HG03442 (cell line): ENCODE measurements around the gene GRIK5.

Experiments
- ATAC-seq: cut with Tn5 transposase; IDR thresholded peaks from one replicate; pipeline ENCODE4 v1.9.1; 2021; ENCODE audit warnings: mild to moderate bottlenecking, moderate library complexity; ENCODE audit not compliant: unreplicated experiment

Gene GRIK5

DNA sequence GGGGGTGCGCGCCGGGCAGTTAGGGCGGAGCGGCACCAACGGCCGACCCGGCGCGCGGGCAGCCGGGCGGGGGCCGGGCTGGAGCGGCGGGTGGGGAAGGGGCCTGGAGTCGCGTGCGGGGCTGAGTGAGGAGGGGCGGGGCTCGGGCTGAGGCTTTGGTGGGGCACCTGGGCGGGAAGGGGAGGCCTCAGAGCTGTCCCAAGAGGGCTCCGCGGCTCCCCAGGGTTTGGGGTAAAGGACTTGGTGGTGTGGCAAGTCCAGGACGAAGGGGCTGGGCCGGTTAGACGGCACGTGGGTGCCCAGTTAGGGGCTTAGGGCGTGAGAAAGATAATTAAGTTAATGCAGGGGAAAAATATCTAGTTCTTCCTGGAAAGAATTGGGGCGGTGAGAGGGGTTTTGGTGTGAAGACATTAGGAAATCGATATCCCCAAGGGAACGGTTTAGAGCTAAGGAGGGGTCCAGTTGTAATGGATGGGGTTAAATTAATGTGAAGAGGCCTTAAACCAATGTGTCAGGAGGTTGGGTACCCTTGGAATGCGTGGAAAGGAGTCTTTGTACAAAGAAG lies 6.5 kb upstream of the GRIK5 start:
- ATAC-seq: no peak

DNA sequence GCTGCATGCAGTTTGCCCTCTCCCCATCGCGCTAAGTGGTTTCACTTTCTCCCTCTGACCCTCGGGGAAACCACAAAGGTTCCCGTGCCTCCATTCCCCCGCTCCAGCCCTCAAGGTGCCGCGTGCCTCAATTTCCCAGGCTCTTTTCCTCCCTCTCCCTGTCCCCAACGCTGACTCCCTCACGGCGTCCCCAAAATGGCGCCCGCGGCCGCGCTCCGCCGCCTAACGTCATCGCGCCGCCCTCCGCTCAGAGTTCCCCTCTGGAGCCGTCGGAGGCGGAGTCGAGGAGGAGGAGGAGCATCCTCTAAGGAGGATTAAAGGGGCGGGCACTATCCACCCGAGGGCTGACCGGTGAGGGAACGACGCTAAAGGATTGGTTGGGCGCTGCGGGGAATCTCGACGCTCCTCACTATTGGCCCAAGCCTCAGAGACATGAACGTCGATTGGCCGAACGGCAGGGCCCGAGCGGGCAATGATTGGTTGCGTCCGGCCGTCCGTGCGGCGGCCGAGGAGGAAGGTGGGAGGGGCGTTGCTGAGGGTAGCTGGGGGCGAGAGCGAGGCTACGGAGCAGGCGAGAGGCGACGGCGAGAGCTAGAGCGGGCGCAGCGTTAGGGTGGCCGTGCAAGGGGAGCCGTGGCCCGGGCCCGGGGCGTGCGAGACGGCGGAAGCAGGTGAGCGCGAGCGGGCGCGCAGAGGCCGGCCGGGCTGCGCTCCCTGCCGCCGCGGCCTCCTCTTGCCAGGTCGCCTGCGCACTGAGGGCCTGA lies 5.8 kb upstream of the GRIK5 start, which contains the start of gene ZNF574:
ZNF574 (plus strand) TSS at position 551 of the 764 bp plus-strand sequence. CDS start 2,441 bp downstream, outside the sequence.
- ATAC-seq: peak; percentile 89

DNA sequence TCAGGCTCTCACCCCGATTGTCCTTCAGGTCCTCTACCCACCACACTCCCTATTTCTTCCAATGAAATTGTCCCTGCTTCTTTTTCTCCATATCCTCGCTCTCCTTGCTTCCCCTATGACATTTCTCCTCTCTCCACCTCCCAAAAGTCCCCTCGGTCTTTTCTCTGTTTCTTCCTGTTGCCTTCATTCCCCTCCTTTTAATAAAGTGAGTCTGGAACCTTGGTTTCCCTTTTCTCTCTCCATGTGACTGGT lies 5.3 kb upstream of the GRIK5 start:
- no peak for ATAC-seq

DNA sequence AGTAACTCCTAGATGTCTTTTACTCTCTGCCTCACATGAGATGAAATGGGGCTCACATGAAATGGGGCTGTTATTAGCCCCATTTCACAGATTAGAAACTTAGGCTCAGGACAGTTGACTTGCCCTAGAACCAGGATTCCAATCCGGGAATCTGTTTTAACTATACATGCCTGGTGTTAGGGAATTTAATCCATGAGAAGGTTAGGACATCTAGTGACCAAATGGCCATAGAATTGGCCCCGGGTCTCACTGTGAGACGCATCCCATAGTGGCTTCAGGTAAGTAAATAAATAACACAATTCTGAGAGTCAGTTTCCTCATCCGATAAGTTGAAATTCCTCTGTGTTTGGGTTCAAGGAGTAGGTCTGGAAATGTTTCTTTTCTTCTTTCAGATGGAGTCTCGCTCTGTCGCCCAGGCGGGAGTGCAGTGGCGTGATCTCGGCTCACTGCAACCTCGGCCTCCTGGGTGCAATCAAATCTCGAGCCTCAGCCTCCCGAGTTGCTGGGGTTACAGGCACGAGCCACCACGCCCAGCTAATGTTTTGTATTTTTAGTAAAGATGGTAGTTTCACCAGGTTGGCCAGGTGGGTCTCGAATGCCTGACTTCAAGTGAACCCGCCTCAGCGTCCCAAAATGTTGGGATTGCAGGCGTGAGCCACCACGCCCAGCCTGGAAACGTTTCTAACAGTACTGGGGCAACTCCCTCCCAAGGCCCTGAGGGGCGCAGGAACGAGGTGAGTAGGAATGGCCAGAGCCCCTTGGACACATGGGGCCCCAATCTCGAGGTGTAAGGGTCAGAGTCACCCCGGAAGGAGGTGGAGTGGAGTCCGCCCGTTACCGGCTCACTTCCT lies 4.7 kb upstream of the GRIK5 start:
- ATAC-seq: no peak

DNA sequence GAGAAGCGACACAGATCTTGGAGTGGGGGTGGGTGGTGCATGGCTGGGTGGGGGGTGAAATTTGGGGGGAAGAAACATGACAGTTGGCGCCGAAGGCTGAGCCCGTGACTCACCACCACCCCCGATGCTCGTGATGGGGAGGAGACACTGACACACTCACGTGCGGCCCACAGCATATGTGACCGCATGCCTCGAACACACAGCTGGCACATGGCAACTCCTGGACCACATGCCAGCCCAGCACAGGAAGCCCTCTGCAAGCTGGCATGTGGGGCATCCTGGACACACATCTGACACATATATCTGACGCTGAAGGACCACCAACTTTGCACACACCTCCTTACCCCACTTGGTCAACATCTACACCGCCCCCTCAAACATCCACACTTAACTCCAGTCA lies 1.2 kb upstream of the GRIK5 start:
- ATAC-seq: no peak

DNA sequence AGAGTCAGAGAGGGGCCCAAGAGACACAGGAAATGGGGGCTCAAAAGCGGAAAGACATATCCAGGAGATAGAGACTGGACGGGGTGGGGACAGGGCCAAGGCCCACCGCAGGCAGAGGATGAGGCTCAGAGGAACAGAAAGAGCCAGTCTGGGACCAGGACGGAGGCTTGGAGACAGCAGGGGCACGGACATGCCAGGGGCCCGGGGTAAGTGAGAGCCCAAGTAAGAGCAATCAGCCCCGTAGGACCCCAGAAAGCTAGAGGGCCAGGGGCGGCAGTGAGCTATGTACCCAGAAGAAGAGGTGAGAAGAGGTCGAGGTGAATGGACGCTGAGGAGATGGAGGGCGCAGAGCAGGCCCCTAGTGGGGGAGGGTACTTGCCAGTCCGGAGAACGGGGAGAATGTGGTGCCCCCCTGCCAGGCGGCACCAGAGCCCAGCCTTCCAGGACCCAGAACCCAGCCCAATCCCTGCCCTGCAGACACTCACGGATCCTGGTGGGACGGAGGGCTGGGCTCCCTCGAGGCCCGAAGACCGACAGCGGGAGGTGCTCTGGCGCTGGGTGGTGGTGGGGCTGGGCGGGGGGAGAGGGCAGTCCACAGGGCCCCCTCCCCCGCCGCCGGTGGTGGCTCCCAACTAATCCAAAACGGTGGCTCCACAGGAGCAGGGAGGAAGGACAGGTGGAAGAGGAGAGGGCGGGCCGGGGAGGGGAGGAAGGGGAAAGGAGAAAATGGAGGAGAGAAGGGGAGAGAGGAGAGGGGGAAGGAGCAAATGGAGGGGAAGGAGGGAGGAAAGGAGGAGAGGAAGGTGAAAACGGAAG lies 1.0 kb downstream of the GRIK5 start:
- no peak for ATAC-seq

DNA sequence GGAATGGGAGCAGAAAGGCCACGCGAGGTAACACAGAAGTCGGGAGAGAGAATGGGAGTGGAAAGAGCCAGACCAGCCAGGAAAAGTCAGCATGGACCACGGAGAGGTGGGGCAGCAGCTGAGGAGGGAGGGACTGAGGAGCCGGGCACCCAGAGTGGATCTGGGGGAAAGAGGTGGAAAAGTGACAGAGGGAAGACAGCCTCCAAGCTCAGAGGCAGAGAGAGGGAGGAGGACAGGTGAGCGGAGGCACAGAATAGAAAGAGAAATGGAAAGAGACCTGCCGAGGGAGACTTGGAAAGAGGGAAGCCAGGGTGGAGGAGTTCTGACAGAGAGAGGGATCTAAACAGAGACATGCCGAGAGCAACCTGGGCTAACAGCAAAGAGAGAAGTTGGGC lies 1.6 kb downstream of the GRIK5 start:
- no peak for ATAC-seq

DNA sequence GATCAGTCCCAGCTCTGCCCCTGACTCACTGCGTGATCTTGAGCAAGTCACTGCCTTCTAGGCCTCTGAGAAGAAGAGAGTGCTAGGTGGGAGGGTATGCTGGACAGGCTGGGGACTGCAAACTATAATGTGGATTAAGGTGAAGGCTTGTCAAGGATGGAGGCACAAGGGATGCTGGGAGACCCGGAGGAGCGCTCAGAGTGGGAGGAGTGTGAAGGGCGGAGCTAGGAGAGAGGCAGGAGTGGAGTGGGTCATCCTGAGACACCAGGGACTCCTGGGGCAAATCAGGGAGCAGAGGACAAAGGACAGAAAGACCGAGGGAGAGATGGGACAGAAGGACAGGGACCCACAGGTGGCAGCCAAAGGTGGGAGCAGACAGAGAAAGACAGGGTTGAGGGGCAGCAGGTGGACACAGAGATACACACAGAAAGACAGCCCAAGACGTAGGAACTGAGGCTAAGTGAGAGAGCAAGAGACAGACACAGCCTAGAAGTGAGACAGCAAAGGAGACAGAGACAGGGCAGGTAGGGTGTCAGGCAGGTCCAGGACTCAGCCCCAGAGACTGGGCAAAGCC lies 2.6 kb downstream of the GRIK5 start:
- ATAC-seq: no peak

DNA sequence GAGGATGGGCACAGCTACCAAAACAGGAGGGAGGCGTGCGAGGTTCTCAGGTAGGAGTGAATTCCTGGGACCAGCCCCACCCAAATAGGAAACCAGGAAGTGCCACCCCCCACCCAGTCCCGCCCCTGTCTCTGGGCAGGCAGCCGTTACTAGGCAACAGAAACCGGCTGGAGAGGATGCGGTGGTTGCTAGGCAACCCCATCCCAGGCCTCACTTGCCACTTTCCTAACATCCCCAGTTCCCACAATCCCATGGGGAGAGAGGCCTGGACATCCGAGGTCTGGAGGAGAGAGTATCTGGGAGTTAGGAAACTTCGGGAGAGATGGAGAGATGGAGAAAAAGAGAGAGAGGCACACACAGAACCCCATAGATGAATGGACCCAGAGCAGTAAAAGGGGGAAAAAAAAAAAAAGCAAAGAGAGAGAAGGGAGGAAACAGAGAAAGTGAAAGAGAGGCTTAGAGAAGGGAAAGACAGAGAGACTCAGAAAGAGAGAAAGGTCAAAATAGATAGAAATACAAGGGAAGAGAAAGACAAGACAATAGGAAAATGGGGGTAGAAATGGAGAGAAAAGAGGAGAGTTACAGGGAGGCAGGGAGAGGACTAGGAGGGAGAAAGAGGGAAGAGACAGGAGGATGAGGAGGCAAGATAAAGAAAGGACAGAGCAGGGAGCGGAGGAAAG lies 3.8 kb downstream of the GRIK5 start:
- no peak for ATAC-seq

DNA sequence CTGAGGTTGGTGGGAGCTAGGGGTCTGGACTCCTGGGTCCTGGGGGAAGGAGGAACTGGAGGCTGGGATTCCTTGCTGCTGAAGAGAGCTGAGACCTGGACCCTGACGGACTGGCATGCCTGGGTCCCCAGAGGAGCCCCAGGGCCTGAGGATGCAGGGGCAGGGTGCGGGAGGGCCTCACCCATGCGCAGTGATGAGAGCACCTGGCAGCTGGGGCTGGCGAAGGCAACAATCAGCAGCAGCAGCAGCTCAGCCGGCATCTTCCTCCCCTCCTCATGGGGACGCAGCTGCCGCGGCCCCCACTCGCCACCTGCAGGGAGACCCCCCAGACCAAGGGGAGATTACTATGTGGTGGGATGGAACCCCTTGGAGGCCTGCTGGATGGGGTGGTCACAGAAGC lies 4.5 kb downstream of the GRIK5 start:
- ATAC-seq: no peak

DNA sequence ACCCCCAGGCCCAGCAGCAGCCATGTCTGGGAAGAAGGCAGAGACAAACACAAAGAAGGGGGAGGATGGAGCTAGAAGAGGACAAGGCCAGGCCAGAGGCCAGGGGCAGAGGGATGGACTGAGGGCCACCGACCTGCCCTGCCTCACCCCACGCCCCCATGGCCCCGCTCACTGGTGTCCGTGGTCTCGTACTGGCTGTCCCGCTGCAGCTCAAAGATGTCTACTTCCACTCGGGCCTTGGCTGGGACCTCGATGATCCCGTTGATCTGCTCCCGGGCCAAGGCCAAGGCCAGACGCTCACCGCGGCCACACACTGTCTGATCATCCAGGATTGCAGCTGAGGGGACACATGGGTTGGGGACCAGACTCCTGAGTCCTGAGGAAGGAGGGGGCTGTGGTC lies 5.0 kb downstream of the GRIK5 start:
- no peak for ATAC-seq

DNA sequence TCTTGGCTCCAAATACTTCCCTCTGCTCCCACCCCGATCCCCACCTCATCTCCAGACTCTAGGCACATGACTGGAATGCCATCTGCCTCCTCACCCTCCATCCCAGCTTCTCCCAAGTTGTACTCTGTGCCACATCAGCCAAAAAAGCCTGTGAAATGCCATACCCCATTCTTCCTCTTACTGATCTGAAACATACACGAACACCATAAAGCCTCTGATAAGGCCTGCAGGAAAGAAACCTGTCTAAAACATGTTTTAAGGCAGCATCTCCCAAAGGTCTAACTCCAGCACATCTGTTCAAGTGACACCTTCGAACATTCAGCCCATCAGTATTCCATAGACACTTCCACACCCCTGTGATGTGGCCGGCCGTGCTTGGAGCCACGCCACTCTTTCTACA lies 5.6 kb downstream of the GRIK5 start:
- ATAC-seq: no peak

DNA sequence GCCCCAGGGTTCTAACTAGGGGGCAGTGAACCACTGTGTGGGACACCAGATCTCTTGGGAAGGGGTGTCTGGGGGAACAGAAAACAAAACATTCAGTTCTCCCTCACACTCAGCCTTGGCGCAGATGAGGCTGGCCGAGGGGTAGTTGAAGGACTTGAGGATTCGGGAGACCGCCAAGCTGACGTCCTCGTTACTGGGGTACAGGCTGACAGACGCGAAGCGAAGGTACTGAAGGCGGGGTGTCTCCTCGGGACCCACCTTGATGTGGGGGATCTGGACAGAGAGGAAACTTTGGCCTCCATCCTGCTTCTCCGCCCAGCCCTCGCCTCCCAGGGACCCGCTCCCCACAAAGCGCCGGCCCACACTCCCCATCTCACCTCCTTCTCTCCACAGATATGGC lies 7.6 kb downstream of the GRIK5 start:
- ATAC-seq: no peak

DNA sequence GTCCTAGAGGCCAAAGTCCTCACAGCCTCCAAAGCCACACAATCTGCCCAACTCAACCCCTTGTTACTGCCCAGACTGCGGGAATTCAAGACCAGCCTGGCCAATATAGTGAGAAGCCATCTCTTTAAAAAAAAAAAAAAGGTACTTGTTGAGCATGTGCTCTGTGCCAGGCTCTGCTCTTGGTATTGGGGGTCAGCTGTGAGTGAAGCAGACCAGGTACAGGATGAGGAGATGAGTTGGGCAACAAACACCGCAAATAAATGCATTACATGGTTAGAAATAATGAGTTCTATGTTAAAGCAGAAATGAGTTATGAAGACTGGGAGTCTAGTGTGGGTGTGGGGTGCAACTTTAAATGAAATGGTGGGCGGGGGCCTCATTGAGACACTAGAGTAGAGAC lies 9.9 kb downstream of the GRIK5 start:
- ATAC-seq: no peak

DNA sequence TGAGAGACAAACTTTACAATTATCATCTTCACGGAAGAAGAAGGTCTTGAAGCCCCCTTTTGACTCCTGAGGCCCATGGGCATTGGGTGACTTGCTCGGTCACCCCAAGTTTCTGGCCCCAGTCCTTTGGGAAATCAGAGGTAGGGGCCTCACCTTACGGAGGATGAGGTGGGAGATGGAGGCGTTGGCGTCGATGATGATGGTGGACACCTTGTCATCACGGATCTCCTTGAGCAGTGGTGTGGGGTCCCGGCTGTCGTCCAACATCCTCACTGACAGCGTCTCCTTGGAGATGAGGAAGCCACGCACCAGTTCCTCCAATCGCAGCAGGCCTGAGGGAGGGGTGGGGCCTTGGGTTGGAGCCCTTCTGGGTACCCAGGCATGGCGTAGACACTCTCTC lies 10.8 kb downstream of the GRIK5 start:
- no peak for ATAC-seq

DNA sequence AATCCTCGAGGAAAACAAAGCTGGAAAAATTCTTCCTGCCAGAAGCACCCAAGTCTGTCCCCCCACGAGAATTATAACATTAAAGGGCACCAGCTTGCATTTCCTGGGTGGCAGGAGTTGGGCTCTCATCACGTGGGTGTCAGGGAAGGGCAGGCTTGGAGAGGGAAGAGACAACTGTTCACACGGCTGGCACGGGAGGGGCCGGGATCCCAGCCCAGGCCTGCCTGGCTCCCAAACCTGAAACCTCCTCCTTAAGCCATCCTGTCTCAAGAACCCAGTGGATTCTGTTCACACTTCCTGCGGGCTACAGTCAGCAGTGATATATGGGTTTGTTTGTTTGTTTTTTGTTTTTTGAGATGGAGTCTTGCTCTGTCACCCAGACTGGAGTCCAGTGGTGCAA lies 12.2 kb downstream of the GRIK5 start:
- no peak for ATAC-seq

DNA sequence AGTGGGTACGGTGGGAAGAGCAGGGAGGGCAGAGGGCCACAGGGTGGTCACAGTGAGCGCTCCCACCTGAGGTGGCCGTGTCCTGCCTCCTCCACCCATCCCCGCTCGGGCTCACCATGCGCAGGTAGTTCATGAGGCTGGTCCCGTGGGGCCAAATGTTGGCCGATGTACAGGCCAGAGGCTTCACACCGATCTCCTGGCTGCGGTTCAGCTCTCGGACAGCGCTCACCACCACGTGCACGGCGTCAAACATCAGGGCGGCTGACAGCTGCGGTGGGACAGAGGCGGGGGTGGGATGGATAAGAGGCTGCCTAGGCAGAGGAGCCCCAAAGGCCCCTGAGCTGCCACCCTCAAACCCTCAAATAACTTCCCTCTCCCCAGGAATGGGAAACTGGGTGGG lies 15.8 kb downstream of the GRIK5 start:
- no peak for ATAC-seq

DNA sequence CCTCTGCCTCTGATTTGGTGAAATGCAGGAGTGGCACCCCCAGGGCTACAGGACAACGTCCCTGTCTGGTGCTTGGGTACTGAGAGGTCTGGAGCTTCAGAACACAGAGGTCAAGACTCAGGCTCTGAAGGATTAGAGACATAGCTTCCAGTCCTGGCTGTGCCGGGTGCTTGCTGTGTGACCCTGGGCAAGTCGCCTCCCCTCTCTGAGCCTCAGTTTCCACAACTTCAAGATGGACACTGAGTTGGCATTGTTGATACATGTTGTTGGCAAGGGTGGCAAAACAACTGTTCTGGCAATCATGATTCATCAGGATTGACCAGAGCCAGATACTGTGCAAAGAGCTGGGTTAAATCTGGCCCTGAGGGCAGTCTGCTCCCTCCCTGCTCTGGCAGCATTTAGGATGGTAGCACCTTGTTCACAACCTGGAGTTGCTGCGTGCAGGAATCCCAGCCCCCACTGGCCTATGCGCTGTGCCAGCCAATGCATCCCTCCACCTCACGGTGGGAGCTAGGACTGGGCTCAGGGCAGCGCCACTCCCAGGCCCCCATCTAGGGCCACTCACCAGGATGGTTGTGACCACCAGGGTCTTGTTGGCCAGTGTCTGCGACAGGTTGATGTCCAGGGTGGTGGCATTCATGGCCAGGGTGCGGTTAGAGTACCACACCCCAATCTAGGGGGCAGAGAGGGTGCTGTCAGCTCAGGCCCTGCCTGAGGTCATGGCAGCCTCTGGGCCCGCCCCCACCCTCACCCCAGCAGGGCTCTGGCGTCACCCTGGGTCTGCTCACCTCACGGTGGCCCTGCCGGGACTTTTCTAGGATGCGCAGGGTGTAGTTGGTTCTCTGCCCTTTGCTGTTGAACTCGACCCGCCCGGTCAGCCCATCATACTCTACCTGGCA lies 16.7 kb downstream of the GRIK5 start:
- no peak for ATAC-seq

DNA sequence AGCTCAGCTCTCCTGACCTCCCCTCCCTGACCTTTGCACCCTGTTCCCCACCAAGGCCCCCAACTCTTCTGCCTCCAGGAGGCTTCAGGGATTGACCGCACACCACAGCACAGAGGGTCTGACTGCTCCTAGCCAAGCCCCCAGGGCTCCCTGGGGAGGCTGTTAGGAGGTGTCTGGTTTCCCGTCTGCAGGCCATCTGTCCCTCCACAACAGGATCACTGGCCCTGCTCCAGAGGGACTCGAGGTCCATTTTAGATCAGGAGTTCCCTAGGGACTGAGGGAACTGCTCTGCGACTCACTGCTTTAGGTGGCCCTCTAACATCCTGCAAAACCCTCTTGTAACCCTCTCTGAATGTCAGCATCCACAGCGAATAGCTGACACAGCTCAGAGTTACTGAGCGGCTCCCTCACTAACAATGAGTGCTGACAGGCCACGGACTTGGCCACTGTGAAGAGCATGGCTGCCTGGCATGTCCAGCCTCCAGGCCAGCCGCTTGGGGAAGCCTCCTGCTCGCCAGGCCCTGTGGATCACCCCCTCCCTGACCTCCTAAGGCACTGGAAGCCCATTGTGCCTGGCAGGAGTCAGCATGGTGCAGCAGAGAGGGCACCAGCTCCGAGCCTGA lies 17.7 kb downstream of the GRIK5 start:
- ATAC-seq: no peak
